ENCODE data around the gene RAPGEF6.

DNA sequence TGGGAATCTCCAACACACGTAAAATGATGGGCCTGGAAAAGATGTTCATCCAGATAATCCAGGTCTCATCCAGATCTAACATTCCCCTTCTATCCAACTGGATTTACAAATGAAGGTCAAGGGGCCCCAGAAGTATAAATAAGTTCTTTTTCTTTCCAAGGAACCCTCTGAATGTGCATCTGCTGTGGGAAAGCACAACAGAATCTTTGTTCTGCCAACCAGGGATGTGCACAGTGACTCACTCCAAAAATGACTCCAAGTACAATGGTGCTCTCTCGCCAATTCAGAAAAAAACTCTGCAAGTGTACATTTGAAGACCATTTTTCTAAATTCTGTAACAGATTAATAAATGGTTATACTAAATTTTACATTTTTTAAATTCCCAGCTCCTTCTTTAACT is 12.4 kb downstream of the RAPGEF6 start:
- TF ChIP-seq, protein P1, sequence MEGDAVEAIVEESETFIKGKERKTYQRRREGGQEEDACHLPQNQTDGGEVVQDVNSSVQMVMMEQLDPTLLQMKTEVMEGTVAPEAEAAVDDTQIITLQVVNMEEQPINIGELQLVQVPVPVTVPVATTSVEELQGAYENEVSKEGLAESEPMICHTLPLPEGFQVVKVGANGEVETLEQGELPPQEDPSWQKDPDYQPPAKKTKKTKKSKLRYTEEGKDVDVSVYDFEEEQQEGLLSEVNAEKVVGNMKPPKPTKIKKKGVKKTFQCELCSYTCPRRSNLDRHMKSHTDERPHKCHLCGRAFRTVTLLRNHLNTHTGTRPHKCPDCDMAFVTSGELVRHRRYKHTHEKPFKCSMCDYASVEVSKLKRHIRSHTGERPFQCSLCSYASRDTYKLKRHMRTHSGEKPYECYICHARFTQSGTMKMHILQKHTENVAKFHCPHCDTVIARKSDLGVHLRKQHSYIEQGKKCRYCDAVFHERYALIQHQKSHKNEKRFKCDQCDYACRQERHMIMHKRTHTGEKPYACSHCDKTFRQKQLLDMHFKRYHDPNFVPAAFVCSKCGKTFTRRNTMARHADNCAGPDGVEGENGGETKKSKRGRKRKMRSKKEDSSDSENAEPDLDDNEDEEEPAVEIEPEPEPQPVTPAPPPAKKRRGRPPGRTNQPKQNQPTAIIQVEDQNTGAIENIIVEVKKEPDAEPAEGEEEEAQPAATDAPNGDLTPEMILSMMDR (IDR thresholded peaks at IDR 0.05): no peak
- no peak for TF ChIP-seq POLR2AphosphoS5 (IDR thresholded peaks at IDR 0.05)
- TF ChIP-seq POLR2A (IDR thresholded peaks at IDR 0.05): no peak
